WTC11 (cell line): ENCODE data around the gene HOXA2.

Source experiments
- CREB1 ChIP-seq: sonication (generic); formaldehyde crosslinking; IDR thresholded peaks from 2 replicates; pipeline ENCODE4 v1.8.0; 2023; ENCODE audit warnings: mild to moderate bottlenecking, missing genetic modification reagents
- CTCF ChIP-seq: fragments of 200-600 bp; IDR thresholded peaks from 2 replicates; pipeline ENCODE4 v1.8.0; 2022; ENCODE audit warnings: antibody characterized with exemption
- NFE2L1 ChIP-seq: sonication (generic); formaldehyde crosslinking; IDR thresholded peaks from 2 replicates; pipeline ENCODE4 v1.8.1; 2023; ENCODE audit warnings: missing genetic modification reagents
- NFYB ChIP-seq: sonication (generic); formaldehyde crosslinking; conservative IDR thresholded peaks from 2 replicates; pipeline ENCODE4 v1.8.0; 2022; ENCODE audit warnings: low read depth, missing genetic modification reagents
- TEAD4 ChIP-seq: sonication (generic); formaldehyde crosslinking; IDR thresholded peaks from 2 replicates; pipeline ENCODE4 v1.8.0; 2022; ENCODE audit warnings: mild to moderate bottlenecking, missing genetic modification reagents
- TP53 ChIP-seq: sonication (generic); formaldehyde crosslinking; IDR thresholded peaks from 2 replicates; pipeline ENCODE4 v1.8.1; 2023; ENCODE audit warnings: mild to moderate bottlenecking, missing genetic modification reagents
- USF1 ChIP-seq: sonication (generic); formaldehyde crosslinking; IDR thresholded peaks from 2 replicates; pipeline ENCODE4 v1.8.0; 2022; ENCODE audit warnings: mild to moderate bottlenecking, missing genetic modification reagents
- ZBTB21 ChIP-seq: sonication (generic); formaldehyde crosslinking; IDR thresholded peaks from 2 replicates; pipeline ENCODE4 v1.8.1; 2023; ENCODE audit warnings: mild to moderate bottlenecking, missing genetic modification reagents, borderline replicate concordance
- ZNF281 ChIP-seq: sonication (generic); formaldehyde crosslinking; IDR thresholded peaks from 2 replicates; pipeline ENCODE4 v1.8.0; 2023; ENCODE audit warnings: mild to moderate bottlenecking, missing genetic modification reagents
- ZNF317 ChIP-seq: sonication (generic); formaldehyde crosslinking; IDR thresholded peaks from 2 replicates; pipeline ENCODE4 v1.8.1; 2023; ENCODE audit warnings: low read depth, mild to moderate bottlenecking, moderate library complexity, missing genetic modification reagents, borderline replicate concordance
- ZNF425 ChIP-seq: fragments of 250-450 bp; sonication (Bioruptor Pico); conservative IDR thresholded peaks from 2 replicates; pipeline ENCODE4 v1.9.0; 2021; ENCODE audit warnings: mild to moderate bottlenecking
- ZNF512 ChIP-seq: sonication (generic); formaldehyde crosslinking; IDR thresholded peaks from 2 replicates; pipeline ENCODE4 v1.8.1; 2022; ENCODE audit warnings: missing genetic modification reagents, borderline replicate concordance

- TF ChIP-seq CTCF (no peak), ZNF512 (CRISPR knock-in tag) (no peak), ZNF425 (CRISPR knock-in tag) (no peak), CREB1 (CRISPR knock-in tag) (no peak), ZNF281 (CRISPR knock-in tag) (no peak), NFYB (no peak), ZNF317 (no peak), TEAD4 (CRISPR knock-in tag) (no peak), ZBTB21 (no peak), USF1 (CRISPR knock-in tag) (no peak), NFE2L1 (CRISPR knock-in tag) (no peak), TP53 (CRISPR knock-in tag) (no peak)
Observed at GRCh38 chr7:27111751-27112277, 9.3 kb upstream of the HOXA2 start.
